ENCODE data around the gene SPECC1. TPM values are rescaled to one million over a fixed set of nuclear protein-coding genes. Genes with fewer than 3 reads are reported as not detected.

SPECC1 gene
- total and polyA plus RNA-seq, 2 of the 4 experiments (the other 2 are of a cell fraction) = 16.9 to 26.2 TPM

DNA sequence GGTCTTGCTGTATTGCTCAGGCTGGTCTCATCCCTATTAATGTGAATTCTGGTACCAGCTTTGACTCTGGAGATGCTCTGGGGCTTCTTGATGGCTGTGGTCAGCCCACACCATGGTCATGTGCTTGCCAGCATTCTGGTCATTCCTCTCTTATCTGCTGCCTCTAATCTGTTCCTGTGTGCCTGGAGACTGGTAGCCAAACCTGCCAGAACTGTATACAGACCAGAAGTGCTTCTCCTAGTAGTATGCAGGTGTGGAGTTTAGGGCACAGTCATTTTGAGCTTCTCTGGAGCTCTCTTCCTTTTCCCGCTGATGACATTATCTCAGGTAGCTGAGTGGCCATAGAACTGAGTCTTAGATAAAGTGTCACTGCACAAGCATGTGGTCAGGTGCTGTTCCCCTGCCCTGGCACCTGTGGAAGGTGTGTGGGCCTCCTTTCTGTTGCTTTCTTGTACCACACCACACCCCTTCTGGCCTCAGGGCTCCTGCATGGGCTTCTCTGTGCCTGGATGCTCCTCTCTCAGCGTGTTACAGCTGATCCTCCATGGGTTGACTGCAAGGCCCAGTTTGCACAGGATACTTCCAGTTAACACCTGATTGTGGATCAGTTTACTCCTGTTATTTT is 162.7 kb downstream of the SPECC1 start:
- H3K9me1 ChIP-seq (ENCODE audit: insufficient read depth, low read length) = peaks cover 38% of the 10 kb centered on the region
- H3K9me3 ChIP-seq (ENCODE audit: control insufficient read depth, insufficient read depth, low read length) = no peaks in the 10 kb centered on the region
- H2BK5ac ChIP-seq (ENCODE audit: low read depth, low read length, poor library complexity, severe bottlenecking) = peak overlapping the region; percentile 77
- peak overlapping the region; percentile 61; the same call in 1 of the 2 replicates for H3K23ac ChIP-seq (ENCODE audit: low read depth, low read length)
- dilution Hi-C loops (cut with HindIII; ENCODE audit: low sequenced_read_pairs, unreplicated experiment) = no loop called here
- H3K4me1 ChIP-seq (ENCODE audit: control insufficient read depth, insufficient read depth, low read length) = peaks cover 30% of the 10 kb centered on the region
- peak overlapping the region; percentile 84 for H3K4ac ChIP-seq (ENCODE audit: low read depth, low read length)
- peak overlapping the region; percentile 83; the same call in 1 of the 3 replicates for H2BK15ac ChIP-seq (ENCODE audit: low read depth, low read length)
- no peak overlapping the region for H2AK9ac ChIP-seq (replicated peaks; ENCODE audit: low read depth, low read length, poor library complexity)
- ChIA-PET POLR2A (ENCODE audit: unreplicated experiment) (no interaction called here), CTCF (no interaction called here)
- H3K36me3 ChIP-seq (ENCODE audit: control insufficient read depth, insufficient read depth, low read length) = no peaks in the 10 kb centered on the region
- H2AK5ac ChIP-seq (ENCODE audit: low read depth, low read length) = peak overlapping the region; percentile 41; the same call in 1 of the 2 replicates
- no peaks in the 10 kb centered on the region for H3K27me3 ChIP-seq (ENCODE audit: control insufficient read depth, insufficient read depth, low read length)
- no peak overlapping the region for H4K5ac ChIP-seq (ENCODE audit: low read depth, low read length)
- TF ChIP-seq BHLHE40 (IDR thresholded peaks at IDR 0.05; ENCODE audit: low read depth, low read length) (peak; percentile 50; the same call in 1 of the 2 replicates), RCOR1 (IDR thresholded peaks at IDR 0.05; ENCODE audit: insufficient replicate concordance, low read length) (no peak)
- H3K4me3 ChIP-seq (ENCODE audit: insufficient read depth, low read depth, low read length) = no peak overlapping the region
- peaks cover 8% of the 10 kb centered on the region for H4K20me1 ChIP-seq (ENCODE audit: insufficient read depth, low read length)
- no peak overlapping the region for H3K4me2 ChIP-seq (ENCODE audit: low read depth, low read length)
- H3K27ac ChIP-seq (ENCODE audit: insufficient read depth, low read length) = no peak overlapping the region
- peak overlapping the region; percentile 87 for H2BK120ac ChIP-seq (ENCODE audit: low read depth, low read length)
- H2BK20ac ChIP-seq (ENCODE audit: low read depth, low read length) = peak overlapping the region; percentile 94
- no peak overlapping the region for H3K18ac ChIP-seq (ENCODE audit: low read depth, low read length)
- no TSS peak for BruUV-seq (replicated peaks)
- H2AFZ ChIP-seq (replicated peaks; ENCODE audit: low read length, poor library complexity) = peak overlapping the region; percentile 14
- intact Hi-C loops (cut with micrococcal nuclease) = no loop called here
- H3K79me1 ChIP-seq (ENCODE audit: low read depth in 1 of 2, low read length in 2 of 2) = peaks cover 30 to 75% of the 10 kb centered on the region in 2 experiments
- no peak overlapping the region for H3K9ac ChIP-seq (ENCODE audit: low read depth, low read length)
- peak; percentile 18 for DNase-seq
- no peak overlapping the region for H3K56ac ChIP-seq (ENCODE audit: extremely low read depth, insufficient read depth, low read length)
- H3K14ac ChIP-seq (replicated peaks; ENCODE audit: low read depth, low read length) = peak overlapping the region; percentile 64; the same call in 1 of the 2 replicates
- WGBS, 2 experiments (ENCODE audit: extremely low coverage in 2 of 2, insufficient read length in 1 of 2) = 100% methylated on average over 1 of the region's 2 CpGs; no CpG with 5 or more reads in 1 of the 2 experiments
- in situ Hi-C loops (cut with MboI; ENCODE audit: low sequenced_read_pairs) = no loop called here
- peak; percentile 10; the same call in 1 of the 2 replicates for ATAC-seq (ENCODE audit: low read depth)
- no peak overlapping the region for H4K8ac ChIP-seq (ENCODE audit: low read depth in 2 of 2, low read length in 2 of 2)
- H4K91ac ChIP-seq (ENCODE audit: insufficient read depth, low read depth, low read length) = peak overlapping the region; percentile 85

Measured in IMR-90 (cell line).